ENCODE measurements around the gene ERG28. TPM values are rescaled to one million over a fixed set of nuclear protein-coding genes. Genes with fewer than 3 reads are reported as not detected.
"Not testable (repeated sequence)": the region's sequence is repeated elsewhere in the genome, so short reads cannot be mapped to it uniquely, and the experiment has no call there.

ERG28 gene
- total RNA-seq, 1 donor from 2014 or later = 16.2 TPM

DNA sequence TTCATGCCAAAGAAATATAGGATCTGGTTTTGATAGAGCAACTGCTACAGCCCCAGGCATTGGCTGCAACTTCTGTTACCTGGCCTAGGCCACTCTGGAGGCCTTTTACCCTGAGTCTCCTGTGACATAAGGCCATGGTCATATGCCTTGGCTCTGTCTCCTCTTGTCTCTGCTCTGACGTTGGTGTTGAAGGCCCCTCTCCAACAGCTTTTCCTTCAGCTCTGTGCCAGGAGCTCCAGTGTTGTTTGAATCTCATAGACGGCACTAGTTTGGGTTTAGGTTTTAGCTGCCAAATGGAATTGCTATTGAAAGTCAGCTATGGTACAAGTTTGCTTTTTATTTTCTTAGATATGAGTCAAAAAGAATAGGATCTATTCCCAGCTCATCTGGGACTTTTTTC lies 41.4 kb upstream of the ERG28 start:
- Histone ChIP-seq H3K4me3 (ENCODE audit: low read depth, low read length) (no peak overlapping the region), H3K27me3 (ENCODE audit: control insufficient read depth, insufficient read depth, low read length) (no peaks in the 10 kb centered on the region), H3K36me3 (ENCODE audit: control insufficient read depth, insufficient read depth, low read length) (peaks cover 2% of the 10 kb centered on the region)
- TF ChIP-seq CTCF (IDR thresholded peaks at IDR 0.05; ENCODE audit: insufficient read depth, low read length, poor library complexity, severe bottlenecking) = no peak
- no peak for DNase-seq (ENCODE audit: low read depth)

DNA sequence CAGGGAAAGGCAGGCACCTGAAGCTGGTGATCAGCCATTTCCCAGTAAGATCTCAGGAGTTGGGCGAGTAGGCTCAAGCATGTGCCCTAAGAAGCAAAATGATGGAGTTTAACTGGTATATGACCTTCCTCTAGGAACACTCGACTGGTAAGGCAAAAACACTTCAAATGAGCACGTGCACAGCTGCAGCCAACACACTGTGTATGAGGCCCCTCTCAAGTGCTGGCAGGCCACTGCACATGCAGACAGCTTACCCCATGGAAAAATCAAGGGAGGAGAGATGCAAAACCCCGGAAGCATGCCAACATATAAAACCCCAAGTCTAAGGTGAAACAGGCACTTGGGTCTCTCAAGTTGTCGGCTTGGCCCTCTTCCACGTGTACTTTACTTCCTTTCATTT lies 39.6 kb upstream of the ERG28 start:
- no peak for TF ChIP-seq CTCF (IDR thresholded peaks at IDR 0.05; ENCODE audit: insufficient read depth, low read length, poor library complexity, severe bottlenecking)
- Histone ChIP-seq H3K36me3 (ENCODE audit: control insufficient read depth, insufficient read depth, low read length) (peaks cover 2% of the 10 kb centered on the region), H3K4me3 (ENCODE audit: low read depth, low read length) (no peak overlapping the region), H3K27me3 (ENCODE audit: control insufficient read depth, insufficient read depth, low read length) (no peaks in the 10 kb centered on the region)
- DNase-seq (ENCODE audit: low read depth) = no peak

DNA sequence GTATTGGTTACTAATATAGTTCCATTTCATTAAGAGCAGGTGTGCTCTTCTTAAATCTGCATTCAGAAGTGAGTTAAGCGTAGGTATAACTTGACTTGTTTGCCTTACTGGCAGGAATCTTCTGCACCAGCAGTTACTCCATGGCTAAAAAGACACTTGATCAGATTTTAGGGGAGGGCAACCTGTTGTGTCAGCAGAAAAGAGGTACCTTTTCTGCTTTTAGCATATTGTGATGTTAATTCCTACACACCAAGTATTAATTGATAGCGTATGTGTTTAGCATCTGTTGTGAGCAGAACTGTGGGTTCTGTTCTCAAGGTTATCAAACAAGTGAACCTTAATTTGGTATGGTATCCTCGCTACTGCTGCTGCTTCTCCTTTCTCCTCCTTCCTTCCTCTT lies 38.7 kb upstream of the ERG28 start:
- H3K4me3 ChIP-seq (ENCODE audit: low read depth, low read length) = no peak overlapping the region
- H3K36me3 ChIP-seq (ENCODE audit: control insufficient read depth, insufficient read depth, low read length) = peaks cover 2% of the 10 kb centered on the region
- DNase-seq (ENCODE audit: low read depth) = no peak
- no peak for TF ChIP-seq CTCF (IDR thresholded peaks at IDR 0.05; ENCODE audit: insufficient read depth, low read length, poor library complexity, severe bottlenecking)
- no peaks in the 10 kb centered on the region for H3K27me3 ChIP-seq (ENCODE audit: control insufficient read depth, insufficient read depth, low read length)

GRCh38 chr14:75697918-75698317 lies 37.2 kb upstream of the ERG28 start:
- Histone ChIP-seq H3K4me3 (ENCODE audit: low read depth, low read length) (no peak overlapping the region), H3K36me3 (ENCODE audit: control insufficient read depth, insufficient read depth, low read length) (peaks cover 2% of the 10 kb centered on the region), H3K27me3 (ENCODE audit: control insufficient read depth, insufficient read depth, low read length) (no peaks in the 10 kb centered on the region)
- TF ChIP-seq CTCF (IDR thresholded peaks at IDR 0.05; ENCODE audit: insufficient read depth, low read length, poor library complexity, severe bottlenecking) = no peak
- DNase-seq (ENCODE audit: low read depth) = no peak

DNA sequence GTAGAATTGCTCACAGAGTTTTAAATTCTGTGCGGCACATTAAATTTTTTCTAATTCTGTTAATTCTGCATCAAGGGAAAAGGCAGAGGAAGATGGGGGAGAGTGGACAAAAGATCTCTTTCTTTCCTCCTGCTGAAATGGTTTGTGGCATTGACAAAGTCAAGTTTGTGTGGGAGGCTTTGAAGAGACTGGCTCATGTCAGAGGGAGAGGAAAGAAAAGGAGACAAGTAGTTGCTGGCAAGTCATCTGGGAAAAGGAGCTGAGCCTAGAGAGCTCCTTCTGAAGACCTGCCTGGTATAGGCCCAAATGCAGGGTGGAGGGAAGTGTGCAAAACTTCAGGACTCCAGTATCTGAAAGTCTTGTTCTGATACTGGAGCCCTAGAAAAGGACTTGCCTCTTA lies 36.7 kb upstream of the ERG28 start:
- TF ChIP-seq CTCF (IDR thresholded peaks at IDR 0.05; ENCODE audit: insufficient read depth, low read length, poor library complexity, severe bottlenecking) = no peak

GRCh38 chr14:75695025-75695424 lies 34.3 kb upstream of the ERG28 start:
- H3K4me3 ChIP-seq (ENCODE audit: low read depth, low read length); DNase-seq (ENCODE audit: low read depth); H3K27me3 ChIP-seq (ENCODE audit: control insufficient read depth, insufficient read depth, low read length); H3K36me3 ChIP-seq (ENCODE audit: control insufficient read depth, insufficient read depth, low read length): not testable (repeated sequence)

More for the DNA sequence above, 36.7 kb upstream of the ERG28 start:
- H3K36me3 ChIP-seq (ENCODE audit: control insufficient read depth, insufficient read depth, low read length) = peaks cover 2% of the 10 kb centered on the region
- H3K27me3 ChIP-seq (ENCODE audit: control insufficient read depth, insufficient read depth, low read length) = no peaks in the 10 kb centered on the region
- no peak for DNase-seq (ENCODE audit: low read depth)
- H3K4me3 ChIP-seq (ENCODE audit: low read depth, low read length) = no peak overlapping the region
